GM13976 (cell line): ENCODE results near the gene NEO1.

Experiments used
- DNase-seq: peaks from one replicate; pipeline ENCODE4 v3.0.0; 2012; ENCODE audit warnings: low spot score
- CTCF ChIP-seq: IDR thresholded peaks from 2 replicates; pipeline ENCODE4 v1.5.1; 2012; ENCODE audit warnings: borderline replicate concordance, mild to moderate bottlenecking; ENCODE audit not compliant: insufficient read depth; ENCODE audit errors: extremely low read depth, missing control alignments, control extremely low read depth
- in situ Hi-C: fragments of 300-500 bp; cut with MboI; formaldehyde crosslinking; loops from one replicate; pipeline ENCODE4 v1.12.0; 2022; ENCODE audit warnings: low sequenced_read_pairs, mixed read lengths, inconsistent platforms; ENCODE audit not compliant: unreplicated experiment

NEO1 gene

GRCh38 chr15:73108676-73109075 lies 56.4 kb downstream of the NEO1 start:
- no peak for DNase-seq
- in situ Hi-C loops = no loop called here
- no peak for TF ChIP-seq CTCF

- in situ Hi-C loops = no loop called here
- no peak for DNase-seq
- no peak for TF ChIP-seq CTCF
Measured at GRCh38 chr15:73109765-73110164, 57.5 kb downstream of the NEO1 start.

GRCh38 chr15:73110201-73110600 lies 57.9 kb downstream of the NEO1 start:
- no peak for TF ChIP-seq CTCF
- in situ Hi-C loops = no loop called here
- no peak for DNase-seq

GRCh38 chr15:73114064-73114463 lies 61.8 kb downstream of the NEO1 start:
- DNase-seq = no peak
- no peak for TF ChIP-seq CTCF
- in situ Hi-C loops = no loop called here

GRCh38 chr15:73116164-73116563 lies 63.9 kb downstream of the NEO1 start:
- in situ Hi-C loops = no loop called here
- DNase-seq = no peak
- no peak for TF ChIP-seq CTCF

GRCh38 chr15:73118055-73118454 lies 65.8 kb downstream of the NEO1 start:
- in situ Hi-C loops = no loop called here
- no peak for DNase-seq
- no peak for TF ChIP-seq CTCF

- TF ChIP-seq CTCF = no peak
- in situ Hi-C loops = no loop called here
- DNase-seq = no peak
Measured at GRCh38 chr15:73119478-73119877, 67.2 kb downstream of the NEO1 start.
